Hindlimb muscle (tissue), 1 donor: ENCODE measurements around the gene ERCC2. TPM values are rescaled to one million over a fixed set of nuclear protein-coding genes. Genes with fewer than 3 reads are reported as not detected.
"Not testable (repeated sequence)": the region's sequence is repeated elsewhere in the genome, so short reads cannot be mapped to it uniquely, and the experiment has no call there.

ENCODE experiments used
- DNase-seq: peaks from one replicate; pipeline ENCODE4 v3.0.0-alpha.2; 2013
- polyA plus RNA-seq: library from polyadenylated mRNA; unstranded; fragments of 120-200 nt; gene quantifications from one replicate; pipeline ENCODE4 v1.2.1, GENCODE V29; 2013; ENCODE audit not compliant: insufficient read length

Gene ERCC2
- polyA plus RNA-seq, 1 donor, result 15.4 TPM

DNA sequence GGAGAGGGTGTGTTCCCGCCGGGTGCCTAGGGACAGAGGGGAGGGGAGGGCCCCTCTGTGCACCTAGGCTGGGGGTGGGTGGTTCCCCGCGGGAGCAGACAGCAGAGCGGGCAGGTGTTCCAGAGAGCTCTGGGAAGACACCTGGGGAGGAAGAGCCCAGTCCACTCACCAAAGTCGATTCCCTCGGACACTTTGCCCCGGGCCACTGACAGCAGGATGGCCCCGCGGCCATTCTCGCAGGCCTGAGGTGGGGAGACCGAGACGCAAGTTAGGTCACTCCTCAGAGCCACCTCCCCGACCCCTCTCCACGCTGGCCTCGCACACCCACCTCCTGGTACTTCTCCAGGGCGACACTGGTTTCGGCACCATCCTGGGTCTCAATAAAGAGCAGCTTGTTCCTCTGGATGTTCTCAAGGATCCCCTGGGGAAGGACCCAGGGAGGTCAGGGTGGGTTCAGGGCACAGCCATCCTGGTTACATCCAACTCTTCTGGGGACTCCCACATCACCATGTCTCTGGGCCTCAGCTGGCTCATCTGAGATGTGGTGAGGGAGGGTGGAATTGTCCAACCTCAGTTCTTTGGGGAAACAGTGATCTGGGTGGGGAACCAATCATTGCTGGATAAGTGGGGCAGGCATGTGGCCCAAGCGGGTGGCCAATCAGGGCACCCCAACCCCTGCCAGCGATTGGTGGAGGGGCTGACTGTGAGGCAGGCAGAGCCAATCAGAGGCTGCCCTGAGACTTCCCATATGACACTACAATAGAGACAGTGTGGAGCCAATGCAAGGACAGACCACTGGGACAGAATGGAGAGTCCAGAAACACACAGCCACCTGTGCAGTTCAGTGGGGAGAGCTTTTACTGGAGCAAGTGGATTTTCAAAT lies 17.2 kb downstream of the ERCC2 start:
- DNase-seq, result no peak

DNA sequence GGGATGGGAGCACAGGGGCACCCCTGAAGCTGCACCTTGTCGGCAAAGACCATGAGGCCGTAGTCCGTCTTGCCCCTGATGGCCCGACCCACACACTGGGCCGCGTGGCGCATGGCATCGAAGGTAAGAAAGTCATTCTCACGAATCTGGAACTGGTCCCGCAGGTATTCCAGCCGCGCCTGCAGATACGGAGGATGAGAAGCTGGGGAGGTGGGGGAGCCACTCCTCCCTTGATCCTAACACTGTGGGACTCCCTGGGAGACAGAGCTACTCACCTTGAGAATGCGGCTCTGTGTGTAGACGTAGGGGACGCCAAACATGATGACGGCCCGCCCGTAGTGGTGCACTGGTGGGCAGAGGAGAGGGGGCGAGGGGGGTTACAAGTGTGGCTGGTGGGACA lies 17.9 kb downstream of the ERCC2 start:
- no peak for DNase-seq

GRCh38 chr19:45352062-45352461 lies 18.3 kb downstream of the ERCC2 start:
- DNase-seq, result no peak

- DNase-seq, result no peak
These were observed 18.9 kb downstream of the ERCC2 start for GRCh38 chr19:45351401-45351952.

DNA sequence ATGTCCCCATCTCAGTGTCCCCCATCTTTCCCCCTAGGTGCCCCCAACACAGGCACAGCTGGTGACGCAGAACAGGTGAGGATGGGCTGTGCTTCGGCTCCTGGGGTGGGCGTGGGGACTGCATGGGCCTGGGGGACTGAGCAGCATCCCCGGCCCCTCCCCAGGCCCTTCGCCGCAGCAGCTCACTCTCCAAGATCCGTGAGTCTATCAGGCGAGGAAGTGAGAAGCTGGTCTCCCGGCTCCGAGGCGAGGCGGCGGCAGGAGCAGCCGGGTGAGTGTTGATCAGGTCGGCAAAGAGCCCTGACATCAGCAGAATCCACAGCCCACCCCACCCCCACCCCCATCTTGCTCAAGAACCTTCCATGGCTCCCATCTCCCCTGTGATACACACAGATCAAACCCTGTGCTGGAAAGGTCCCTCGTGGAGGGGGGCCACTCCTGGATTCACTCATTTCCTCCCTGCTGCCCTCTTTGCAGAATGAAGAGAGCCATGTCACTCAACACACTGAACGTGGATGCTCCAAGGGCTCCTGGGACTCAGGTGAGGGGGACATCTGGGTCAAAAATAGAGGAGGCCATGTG lies 19.8 kb downstream of the ERCC2 start:
- DNase-seq, result no peak

GRCh38 chr19:45349430-45349941 lies 20.9 kb downstream of the ERCC2 start:
- DNase-seq, result no peak

GRCh38 chr19:45349126-45349415 lies 21.3 kb downstream of the ERCC2 start:
- no peak for DNase-seq

GRCh38 chr19:45348367-45349125 lies 21.8 kb downstream of the ERCC2 start:
- no peak for DNase-seq

- no peak for DNase-seq
These were observed 22.6 kb downstream of the ERCC2 start for GRCh38 chr19:45347570-45348366.

GRCh38 chr19:45346449-45346848 lies 23.9 kb downstream of the ERCC2 start:
- DNase-seq, result no peak

GRCh38 chr19:45345506-45345860 lies 24.9 kb downstream of the ERCC2 start:
- DNase-seq, result no peak

GRCh38 chr19:45344621-45345505 lies 25.5 kb downstream of the ERCC2 start:
- no peak for DNase-seq

- no peak for DNase-seq
These were observed 27.5 kb downstream of the ERCC2 start for GRCh38 chr19:45342911-45343310.

DNA sequence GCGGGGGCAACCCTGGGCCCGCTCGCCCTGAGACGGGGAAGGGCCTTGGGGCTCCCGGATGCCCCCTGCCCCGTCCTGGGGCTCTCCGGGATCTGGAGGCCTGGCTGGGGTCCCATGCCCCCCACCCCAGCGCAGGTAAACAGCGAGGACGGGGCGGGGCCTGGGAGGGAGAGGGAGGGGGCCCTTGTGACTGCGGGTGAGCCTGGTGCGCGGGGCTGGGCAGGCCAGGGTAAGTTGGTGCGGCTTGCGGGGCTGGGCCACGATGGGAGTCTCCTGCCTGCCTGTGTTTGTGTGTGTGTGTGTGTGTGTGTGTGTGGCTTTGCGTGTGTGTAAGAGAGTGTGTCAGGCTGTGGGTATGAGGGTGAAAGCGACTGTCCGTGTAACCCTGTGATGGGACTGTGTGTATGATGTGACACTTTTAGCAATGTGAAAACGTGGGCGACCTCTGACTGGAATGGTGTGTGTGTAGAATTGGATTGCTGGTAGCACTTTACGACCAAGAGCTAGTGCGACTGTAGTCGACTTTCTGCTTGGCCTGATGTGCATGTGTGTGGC lies 29.4 kb downstream of the ERCC2 start:
- DNase-seq, result no peak

GRCh38 chr19:45340232-45340898 lies 30.0 kb downstream of the ERCC2 start, which contains the start of gene KLC3:
Gene KLC3 (plus strand): TSS chr19:45340750. CDS start chr19:45345542, 4,792 bp downstream.
- no peak for DNase-seq

DNA sequence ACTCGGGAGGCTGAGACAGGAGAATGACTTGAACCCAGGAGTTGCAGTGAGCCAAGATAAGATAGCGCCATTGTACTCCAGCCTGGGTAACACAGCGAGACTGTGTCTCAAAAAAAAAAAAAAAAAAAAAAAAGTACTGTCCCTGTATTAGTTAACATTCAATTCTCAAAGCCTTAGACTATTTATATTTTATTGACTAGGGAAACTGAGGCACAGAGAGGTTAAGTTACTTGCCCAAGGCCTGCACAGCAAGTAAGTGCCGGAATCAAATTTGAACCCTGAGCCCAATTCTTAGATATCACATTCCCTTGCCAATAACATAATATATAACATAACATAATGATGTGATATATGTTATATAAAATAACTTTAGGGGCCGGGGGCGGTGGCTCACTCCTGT lies 30.7 kb downstream of the ERCC2 start:
- DNase-seq, result no peak

DNA sequence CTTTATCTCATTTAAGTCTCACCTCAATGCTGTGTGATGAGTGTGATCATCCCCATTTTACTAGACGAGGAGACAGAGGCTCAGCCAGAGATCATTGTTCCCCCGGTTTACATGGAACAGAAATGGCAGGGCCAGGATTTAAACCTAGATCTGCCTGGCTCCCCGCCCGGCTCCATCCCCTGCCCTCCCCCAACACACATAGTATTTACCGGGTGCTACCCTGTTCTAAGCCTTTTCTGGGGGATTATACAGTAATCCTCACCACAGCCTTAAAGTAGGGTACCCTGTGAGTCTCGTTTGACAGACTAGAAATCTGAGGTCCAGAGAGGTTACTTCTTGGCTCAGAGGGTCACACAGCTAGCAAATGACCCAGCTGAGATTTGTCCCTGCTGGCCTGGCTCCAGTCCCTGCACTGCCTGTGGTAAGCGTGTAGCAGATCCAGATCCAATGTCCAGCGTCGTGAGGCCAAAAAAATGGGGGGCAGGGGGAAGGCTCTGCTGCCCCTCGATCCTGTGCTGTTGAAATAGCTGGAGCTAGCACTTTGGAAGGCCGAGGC lies 33.6 kb downstream of the ERCC2 start:
- no peak for DNase-seq

GRCh38 chr19:45334881-45335280 lies 35.5 kb downstream of the ERCC2 start:
- DNase-seq, result not testable (repeated sequence)

DNA sequence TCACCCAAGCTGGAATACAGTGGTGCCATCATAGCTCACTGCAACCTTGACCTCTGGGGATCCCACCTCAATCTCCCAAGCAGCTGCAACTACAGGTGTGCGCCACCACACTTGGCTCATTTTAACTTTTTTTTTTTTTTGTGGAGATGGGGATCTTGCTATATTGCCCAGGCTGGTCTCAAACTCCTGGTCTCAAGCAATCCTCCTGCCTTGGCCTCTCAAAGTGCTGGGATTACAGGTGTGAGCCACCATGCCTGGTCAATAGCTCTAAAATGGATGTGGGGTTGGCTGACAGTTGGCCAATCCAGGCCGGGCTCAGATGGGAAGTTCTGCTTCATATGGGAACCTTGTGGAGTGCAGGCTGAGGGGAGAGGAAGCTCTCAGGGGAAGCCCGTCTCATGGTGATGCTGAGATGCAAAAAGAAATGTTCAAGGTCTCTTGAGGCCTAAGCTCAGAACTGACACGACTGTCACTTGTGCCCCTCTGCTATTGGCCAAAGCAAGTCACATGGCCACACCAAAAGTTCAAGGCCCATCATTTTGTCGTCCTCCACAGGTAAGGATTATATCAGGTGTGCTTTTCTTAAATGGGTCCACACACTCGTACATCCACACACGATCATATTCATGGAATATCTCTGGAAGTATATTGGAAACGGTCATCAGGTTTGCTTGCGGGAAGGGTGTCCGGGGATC lies 36.6 kb downstream of the ERCC2 start:
- no peak for DNase-seq
